UCSD-AML1 (cell line): ENCODE data around the gene LPP.

Source experiments
- DNase-seq: peaks from one replicate; lab custom pipeline; 2025; ENCODE audit not compliant: unreplicated experiment; lab: John Stamatoyannopoulos, UW

LPP gene

GRCh38 chr3:188929137-188929536, 775.2 kb downstream of the LPP start:
- no peak for DNase-seq

GRCh38 chr3:188931036-188931435, 777.1 kb downstream of the LPP start:
- no peak for DNase-seq

DNA sequence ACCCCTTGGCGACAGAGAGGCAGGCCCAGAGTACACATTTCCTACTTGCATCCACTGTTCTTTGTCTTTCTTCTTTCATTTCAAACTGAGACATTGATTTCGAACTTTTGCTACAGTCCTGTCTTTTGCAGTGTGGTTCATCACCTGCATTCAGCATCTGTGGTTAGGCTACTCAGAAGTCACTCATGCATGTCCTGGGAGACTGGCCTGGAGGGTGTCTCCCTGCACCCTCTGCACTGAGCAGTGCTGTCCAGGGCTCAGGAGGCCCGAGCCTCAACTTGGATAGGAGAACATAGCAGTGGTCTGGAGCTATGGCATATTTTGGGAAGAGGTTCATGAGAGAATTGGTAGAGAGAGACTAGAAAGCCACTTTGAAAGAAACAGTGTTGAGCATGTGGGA, 777.6 kb downstream of the LPP start:
- DNase-seq: no peak

GRCh38 chr3:188934989-188935388, 781.0 kb downstream of the LPP start:
- no peak for DNase-seq

DNA sequence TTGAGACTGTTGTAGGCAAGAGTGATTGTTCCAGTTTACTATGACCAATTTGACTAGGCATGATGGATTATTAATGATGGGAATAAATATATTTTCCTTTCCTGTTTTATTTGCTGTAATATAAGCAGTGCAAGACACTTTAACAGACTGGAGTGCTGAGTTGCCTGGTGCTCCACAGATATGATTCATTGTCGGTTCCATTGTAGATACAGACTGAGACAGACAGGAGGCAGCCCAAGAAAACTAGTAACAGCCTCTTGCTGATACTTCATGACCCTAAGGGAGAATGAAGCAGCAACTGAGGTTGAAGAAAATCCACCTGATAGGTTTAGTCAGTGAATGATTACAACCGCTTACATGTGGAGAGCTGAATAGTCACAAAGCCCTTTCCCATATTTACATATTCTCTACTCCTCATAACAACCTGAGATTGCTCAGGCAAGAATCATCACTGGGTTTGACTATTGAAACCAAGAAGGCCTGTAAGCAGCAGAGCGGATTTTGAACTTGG, 782.7 kb downstream of the LPP start:
- DNase-seq: no peak

- DNase-seq: no peak
Observed at GRCh38 chr3:188937389-188937788, 783.4 kb downstream of the LPP start.

- DNase-seq: no peak
Observed at GRCh38 chr3:188938999-188939398, 785.0 kb downstream of the LPP start.

GRCh38 chr3:188939814-188940572, 786.0 kb downstream of the LPP start:
- no peak for DNase-seq
